Ectodermal cell (in vitro differentiated cells): ENCODE data around the gene DNAH9.

ENCODE experiments used
- H3K27ac ChIP-seq: 2 replicates; pipeline ENCODE4 v1.7.0; 2013; ENCODE audit warnings: mild to moderate bottlenecking, low read depth, low read length; ENCODE audit not compliant: insufficient read depth, poor library complexity, severe bottlenecking
- H3K27me3 ChIP-seq: 2 replicates; pipeline ENCODE4 v1.7.0; 2013; ENCODE audit warnings: mild to moderate bottlenecking, low read length; ENCODE audit not compliant: insufficient read depth, control insufficient read depth, poor library complexity, severe bottlenecking
- H3K36me3 ChIP-seq: one replicate; pipeline ENCODE4 v1.7.0; 2013; ENCODE audit warnings: low read length; ENCODE audit not compliant: control insufficient read depth, insufficient read depth
- H3K4me1 ChIP-seq: one replicate; pipeline ENCODE4 v1.7.0; 2013; ENCODE audit warnings: low read length; ENCODE audit not compliant: control insufficient read depth, insufficient read depth
- H3K4me3 ChIP-seq: 2 replicates; pipeline ENCODE4 v1.7.0; 2013; ENCODE audit warnings: low read depth, low read length, control low read depth; ENCODE audit not compliant: insufficient read depth
- H3K9me3 ChIP-seq: 2 replicates; pipeline ENCODE4 v1.7.0; 2013; ENCODE audit warnings: mild to moderate bottlenecking, low read length, moderate library complexity; ENCODE audit not compliant: control insufficient read depth
- WGBS, 2 experiments: methylation state at CpG; one replicate each; pipeline ENCODE4 v1.1.7; 2013; ENCODE audit warnings: missing lambda C conversion rate in 2 of 2; 5-methylcytosine and 5-hydroxymethylcytosine counted together

DNAH9 gene

GRCh38 chr17:11636771-11637170 lies 38.5 kb downstream of the DNAH9 start:
- WGBS, 2 experiments, result 94 to 98% methylated on average over 5 of the region's 5 CpGs

DNA sequence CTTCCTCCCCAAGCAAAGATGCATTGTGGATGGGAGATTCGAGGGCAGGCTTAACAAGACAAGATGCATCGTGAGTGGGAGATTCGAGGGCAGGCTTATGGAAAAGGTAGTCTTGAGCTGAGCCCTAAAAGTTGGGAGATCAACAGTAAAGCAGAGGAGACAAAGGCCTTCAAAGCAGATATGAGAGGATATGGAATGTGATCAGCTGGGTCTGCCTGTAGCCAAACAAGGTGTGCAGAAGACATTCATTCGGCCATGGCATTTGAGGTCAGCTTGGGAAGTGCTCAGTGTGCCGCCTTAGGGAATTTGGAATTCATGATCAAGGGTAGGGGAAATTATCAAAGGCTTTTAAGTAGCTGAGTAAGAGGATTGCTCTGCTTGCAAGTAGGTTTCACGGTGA lies 39.5 kb downstream of the DNAH9 start:
- 87% methylated on average over 6 of the region's 6 CpGs for WGBS, 2 experiments
- Histone ChIP-seq H3K4me1 (no peaks in the 10 kb centered on the region), H3K4me3 (no peak overlapping the region), H3K36me3 (no peaks in the 10 kb centered on the region), H3K27me3 (no peaks in the 10 kb centered on the region), H3K27ac (no peak overlapping the region), H3K9me3 (no peaks in the 10 kb centered on the region)

More at GRCh38 chr17:11636771-11637170, 38.5 kb downstream of the DNAH9 start:
- no peak overlapping the region for H3K4me3 ChIP-seq
- H3K27me3 ChIP-seq, result no peaks in the 10 kb centered on the region
- no peak overlapping the region for H3K27ac ChIP-seq
- no peaks in the 10 kb centered on the region for H3K36me3 ChIP-seq
- no peaks in the 10 kb centered on the region for H3K4me1 ChIP-seq
- no peaks in the 10 kb centered on the region for H3K9me3 ChIP-seq

DNA sequence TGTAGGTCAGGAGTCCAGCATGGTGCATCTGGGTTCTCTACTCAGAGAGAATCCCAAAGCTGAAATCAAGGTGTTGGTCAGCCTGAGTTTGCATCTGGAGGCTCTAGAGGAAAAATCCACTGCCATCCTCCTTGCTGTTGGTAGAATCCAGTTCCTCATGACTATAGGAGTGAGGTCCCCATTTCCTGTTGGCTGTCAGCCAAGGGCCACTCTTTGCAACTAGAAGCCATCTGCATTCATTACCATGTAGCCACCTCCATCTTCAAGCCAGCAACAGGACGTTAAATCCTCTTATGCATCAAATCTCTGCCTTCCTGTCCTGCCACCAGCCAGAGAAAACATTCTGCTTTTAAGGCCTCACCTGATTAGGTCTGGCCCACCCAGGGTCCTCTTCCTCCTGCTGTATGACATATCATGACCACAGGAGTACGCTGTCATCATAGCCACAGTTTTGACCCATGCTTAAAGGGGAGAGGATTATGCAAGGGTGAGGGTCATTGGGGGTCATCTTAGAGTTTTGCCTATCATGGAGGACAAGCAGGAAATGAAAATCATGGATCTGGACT lies 40.5 kb downstream of the DNAH9 start:
- H3K36me3 ChIP-seq, result no peaks in the 10 kb centered on the region
- no peaks in the 10 kb centered on the region for H3K9me3 ChIP-seq
- no peak overlapping the region for H3K4me3 ChIP-seq
- no peaks in the 10 kb centered on the region for H3K27me3 ChIP-seq
- no peaks in the 10 kb centered on the region for H3K4me1 ChIP-seq
- H3K27ac ChIP-seq, result no peak overlapping the region
- WGBS, 2 experiments, result 88 to 89% methylated on average over 2 of the region's 2 CpGs

- Histone ChIP-seq H3K27ac (no peak overlapping the region), H3K4me3 (no peak overlapping the region), H3K36me3 (no peaks in the 10 kb centered on the region), H3K9me3 (no peaks in the 10 kb centered on the region), H3K27me3 (no peaks in the 10 kb centered on the region), H3K4me1 (no peaks in the 10 kb centered on the region)
- WGBS, 2 experiments, result 91 to 93% methylated on average over 18 of the region's 18 CpGs
These were observed 41.6 kb downstream of the DNAH9 start for GRCh38 chr17:11639736-11640462.

GRCh38 chr17:11640463-11640814 lies 42.2 kb downstream of the DNAH9 start:
- H3K27ac ChIP-seq, result no peak overlapping the region
- no peaks in the 10 kb centered on the region for H3K9me3 ChIP-seq
- H3K27me3 ChIP-seq, result no peaks in the 10 kb centered on the region
- WGBS, 2 experiments, result 90 to 92% methylated on average over 2 of the region's 2 CpGs
- no peaks in the 10 kb centered on the region for H3K36me3 ChIP-seq
- no peak overlapping the region for H3K4me3 ChIP-seq
- H3K4me1 ChIP-seq, result no peaks in the 10 kb centered on the region

DNA sequence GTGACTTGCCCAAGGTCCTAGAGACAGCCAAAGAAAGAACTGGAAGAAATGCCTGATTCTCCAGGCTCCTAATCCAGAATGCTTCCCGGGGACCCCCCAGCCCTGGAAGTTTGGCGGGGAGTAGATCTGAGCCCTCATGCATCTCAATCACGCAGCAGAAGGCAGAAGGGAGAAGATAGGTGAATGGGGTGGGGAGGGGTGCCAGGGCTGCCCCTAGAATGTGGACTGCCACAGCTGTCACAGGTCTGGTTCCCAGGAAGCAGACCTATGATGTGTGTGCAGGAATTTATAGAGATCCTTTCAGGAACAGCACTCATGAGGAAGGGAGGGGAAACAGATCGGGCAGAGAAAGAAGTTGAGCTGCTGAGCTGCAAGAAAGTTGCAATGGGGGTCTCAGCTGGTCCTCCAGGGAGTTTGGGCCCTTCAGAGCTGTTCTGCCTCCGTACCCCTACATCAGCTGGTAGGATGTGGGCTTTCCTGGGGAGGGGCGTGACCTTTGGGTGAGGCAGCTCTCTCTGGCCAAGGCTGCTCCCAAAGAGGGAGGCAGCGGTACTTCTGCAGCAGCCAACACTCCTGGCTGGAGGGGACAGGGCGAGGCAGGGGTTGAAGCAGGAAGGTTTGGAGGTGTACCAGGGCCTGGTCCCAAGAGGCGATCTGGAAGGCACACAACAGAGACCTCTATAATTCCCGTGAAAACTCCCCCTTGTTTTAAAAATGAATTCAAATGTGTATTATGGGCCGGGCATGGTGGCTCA lies 43.4 kb downstream of the DNAH9 start:
- Histone ChIP-seq H3K27me3 (no peaks in the 10 kb centered on the region), H3K9me3 (no peaks in the 10 kb centered on the region), H3K27ac (no peak overlapping the region), H3K36me3 (no peaks in the 10 kb centered on the region), H3K4me3 (no peak overlapping the region), H3K4me1 (no peaks in the 10 kb centered on the region)
- 92 to 93% methylated on average over 11 of the region's 11 CpGs for WGBS, 2 experiments

DNA sequence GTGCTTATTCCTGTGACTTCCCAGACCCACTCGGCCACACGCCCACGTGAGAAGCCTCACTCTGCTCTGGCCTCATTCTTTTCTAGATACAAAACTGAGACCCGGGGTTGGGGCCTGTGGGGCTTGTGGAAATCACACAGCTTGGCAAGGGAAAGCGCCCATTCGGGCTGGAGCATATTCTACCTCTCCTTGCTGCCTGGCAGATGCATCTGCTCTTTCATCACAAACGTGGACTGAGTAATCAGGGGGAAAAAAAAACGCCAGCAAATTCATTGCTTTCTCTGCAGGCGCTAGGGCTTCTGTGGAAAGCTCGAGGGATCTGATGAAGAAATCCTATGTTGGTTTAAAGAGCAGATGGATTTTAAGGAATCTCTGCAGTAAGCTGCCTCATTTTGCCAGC lies 44.4 kb downstream of the DNAH9 start:
- Histone ChIP-seq H3K36me3 (no peaks in the 10 kb centered on the region), H3K9me3 (no peaks in the 10 kb centered on the region), H3K4me1 (no peaks in the 10 kb centered on the region), H3K27ac (no peak overlapping the region), H3K4me3 (no peak overlapping the region), H3K27me3 (no peaks in the 10 kb centered on the region)
- WGBS, 2 experiments, result 92% methylated on average over 10 of the region's 10 CpGs

- no peaks in the 10 kb centered on the region for H3K27me3 ChIP-seq
- no peaks in the 10 kb centered on the region for H3K9me3 ChIP-seq
- no peak overlapping the region for H3K4me3 ChIP-seq
- 91 to 93% methylated on average over 7 of the region's 7 CpGs for WGBS, 2 experiments
- H3K36me3 ChIP-seq, result no peaks in the 10 kb centered on the region
- H3K4me1 ChIP-seq, result no peaks in the 10 kb centered on the region
- no peak overlapping the region for H3K27ac ChIP-seq
These were observed 45.6 kb downstream of the DNAH9 start for GRCh38 chr17:11643851-11644250.

- Histone ChIP-seq H3K27me3 (no peaks in the 10 kb centered on the region), H3K4me1 (no peaks in the 10 kb centered on the region), H3K27ac (no peak overlapping the region), H3K9me3 (no peaks in the 10 kb centered on the region), H3K4me3 (no peak overlapping the region), H3K36me3 (no peaks in the 10 kb centered on the region)
- 51 to 54% methylated on average over 16 to 18 of the region's 18 CpGs for WGBS, 2 experiments
These were observed 46.3 kb downstream of the DNAH9 start for GRCh38 chr17:11644265-11645212.
